HUES6 (cell line): ENCODE results near the gene PCDHGA11.
"Not testable (repeated sequence)": the region's sequence is repeated elsewhere in the genome, so short reads cannot be mapped to it uniquely, and the experiment has no call there.

Experiments
- H3K27ac ChIP-seq: 2 replicates; pipeline ENCODE4 v1.7.0; 2013; ENCODE audit warnings: low read depth, mild to moderate bottlenecking, low read length, inconsistent platforms
- H3K27me3 ChIP-seq: 2 replicates; pipeline ENCODE4 v1.6.1; 2013; ENCODE audit warnings: low read length; ENCODE audit not compliant: control insufficient read depth, insufficient read depth
- H3K36me3 ChIP-seq: 2 replicates; pipeline ENCODE4 v1.6.1; 2013; ENCODE audit warnings: low read length; ENCODE audit not compliant: control insufficient read depth, insufficient read depth
- H3K4me1 ChIP-seq: 2 replicates; pipeline ENCODE4 v1.6.1; 2013; ENCODE audit warnings: low read length; ENCODE audit not compliant: control insufficient read depth, insufficient read depth
- H3K4me3 ChIP-seq: 2 replicates; pipeline ENCODE4 v1.5.1; 2013; ENCODE audit warnings: low read depth, low read length
- H3K9ac ChIP-seq: one replicate; pipeline ENCODE4 v1.6.1; 2013; ENCODE audit warnings: mild to moderate bottlenecking, low read length
- H3K9me3 ChIP-seq: 2 replicates; pipeline ENCODE4 v1.6.1; 2013; ENCODE audit warnings: low read depth, low read length; ENCODE audit not compliant: control insufficient read depth, insufficient read depth

PCDHGA11 gene

DNA sequence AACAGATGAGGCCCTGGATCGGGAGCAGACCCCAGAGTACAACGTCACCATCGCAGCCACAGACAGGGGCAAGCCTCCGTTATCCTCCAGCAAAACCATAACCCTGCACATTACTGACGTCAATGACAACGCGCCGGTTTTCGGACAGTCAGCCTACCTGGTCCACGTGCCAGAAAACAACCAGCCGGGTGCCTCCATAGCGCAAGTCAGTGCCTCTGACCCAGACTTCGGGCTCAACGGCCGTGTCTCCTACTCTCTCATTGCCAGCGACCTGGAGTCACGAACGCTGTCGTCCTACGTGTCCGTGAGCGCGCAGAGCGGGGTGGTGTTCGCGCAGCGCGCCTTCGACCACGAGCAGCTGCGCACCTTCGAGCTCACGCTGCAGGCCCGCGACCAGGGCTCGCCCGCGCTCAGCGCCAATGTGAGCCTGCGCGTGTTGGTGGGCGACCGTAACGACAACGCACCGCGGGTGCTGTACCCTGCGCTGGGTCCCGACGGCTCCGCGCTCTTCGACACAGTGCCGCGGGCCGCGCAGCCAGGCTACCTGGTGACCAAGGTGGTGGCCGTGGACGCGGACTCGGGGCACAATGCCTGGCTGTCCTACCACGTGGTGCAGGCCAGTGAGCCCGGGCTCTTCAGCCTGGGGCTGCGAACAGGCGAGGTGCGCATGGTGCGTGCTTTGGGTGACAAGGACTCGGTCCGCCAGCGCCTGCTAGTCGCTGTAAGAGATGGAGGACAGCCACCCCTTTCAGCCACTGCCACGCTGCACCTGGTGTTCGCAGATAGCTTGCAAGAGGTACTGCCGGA lies 1.6 kb upstream of the PCDHGA11 start:
- Histone ChIP-seq H3K27me3 (peaks cover 22% of the 10 kb centered on the region), H3K27ac (no peak overlapping the region), H3K9ac (no peak overlapping the region), H3K36me3 (peaks cover 3% of the 10 kb centered on the region; the same call in 1 of the 2 replicates), H3K4me3 (no peak overlapping the region), H3K4me1 (no peaks in the 10 kb centered on the region), H3K9me3 (peaks cover 51% of the 10 kb centered on the region)

DNA sequence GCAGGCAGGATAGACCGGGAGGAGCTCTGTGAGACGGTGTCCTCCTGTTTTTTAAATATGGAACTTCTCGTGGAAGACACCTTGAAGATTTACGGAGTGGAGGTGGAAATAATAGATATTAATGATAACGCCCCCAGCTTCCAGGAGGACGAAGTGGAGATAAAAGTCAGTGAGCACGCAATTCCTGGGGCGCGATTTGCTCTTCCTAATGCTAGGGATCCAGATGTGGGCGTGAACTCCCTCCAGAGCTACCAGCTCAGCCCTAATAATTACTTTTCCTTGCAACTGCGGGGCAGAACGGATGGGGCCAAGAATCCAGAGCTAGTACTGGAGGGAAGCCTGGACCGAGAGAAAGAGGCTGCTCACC lies 621 bp downstream of the PCDHGA11 start:
- Histone ChIP-seq H3K36me3 (peaks cover 3% of the 10 kb centered on the region; the same call in 1 of the 2 replicates), H3K9ac (no peak overlapping the region), H3K9me3 (peaks cover 57% of the 10 kb centered on the region), H3K4me1 (no peaks in the 10 kb centered on the region), H3K27me3 (peaks cover 22% of the 10 kb centered on the region), H3K27ac (no peak overlapping the region), H3K4me3 (peak overlapping the region; percentile 68)

DNA sequence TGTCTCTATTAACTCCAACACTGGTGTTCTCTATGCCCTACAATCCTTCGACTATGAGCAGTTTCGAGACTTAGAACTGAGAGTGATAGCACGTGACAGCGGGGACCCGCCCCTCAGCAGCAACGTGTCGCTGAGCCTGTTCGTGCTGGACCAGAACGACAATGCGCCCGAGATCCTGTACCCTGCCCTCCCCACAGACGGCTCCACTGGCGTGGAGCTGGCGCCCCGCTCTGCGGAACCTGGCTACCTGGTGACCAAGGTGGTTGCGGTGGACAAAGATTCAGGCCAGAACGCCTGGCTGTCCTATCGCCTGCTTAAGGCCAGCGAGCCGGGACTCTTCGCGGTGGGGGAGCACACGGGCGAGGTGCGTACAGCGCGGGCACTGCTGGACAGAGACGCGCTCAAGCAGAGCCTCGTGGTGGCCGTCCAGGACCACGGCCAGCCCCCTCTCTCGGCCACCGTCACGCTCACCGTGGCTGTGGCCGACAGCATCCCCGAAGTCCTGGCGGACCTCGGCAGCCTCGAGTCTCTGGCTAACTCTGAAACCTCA lies 2.0 kb downstream of the PCDHGA11 start:
- Histone ChIP-seq H3K36me3 (peaks cover 7% of the 10 kb centered on the region), H3K4me3 (no peak overlapping the region), H3K27ac (no peak overlapping the region), H3K4me1 (no peaks in the 10 kb centered on the region), H3K9ac (no peak overlapping the region), H3K27me3 (peaks cover 22% of the 10 kb centered on the region), H3K9me3 (peaks cover 70% of the 10 kb centered on the region)

DNA sequence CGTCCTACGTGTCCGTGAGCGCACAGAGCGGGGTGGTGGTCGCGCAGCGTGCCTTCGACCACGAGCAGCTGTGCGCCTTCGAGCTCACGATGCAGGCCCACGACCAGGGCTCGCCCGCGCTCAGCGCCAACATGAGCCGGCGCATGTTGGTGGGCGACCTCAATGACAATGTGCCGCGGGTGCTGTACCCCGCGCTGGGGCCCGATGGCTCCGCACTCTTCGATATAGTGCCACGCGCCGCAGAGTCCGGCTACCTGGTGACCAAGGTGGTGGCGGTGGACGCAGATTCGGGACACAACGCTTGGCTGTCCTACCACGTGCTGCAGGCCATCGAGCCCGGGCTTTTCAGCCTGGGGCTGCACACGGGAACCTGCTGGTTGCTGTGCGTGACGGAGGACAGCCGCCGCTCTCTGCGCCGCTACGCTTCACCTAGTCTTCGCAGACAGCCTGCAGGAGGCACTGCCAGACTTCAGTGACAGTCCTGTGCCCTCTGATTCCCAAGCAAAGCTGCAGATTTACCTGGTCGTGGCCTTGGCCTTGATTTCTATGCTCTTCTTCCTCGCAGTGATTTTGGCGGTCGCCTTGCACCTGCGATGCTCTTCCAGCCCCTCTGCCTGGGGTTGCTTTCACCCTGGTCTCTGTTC lies 7.1 kb downstream of the PCDHGA11 start:
- no peaks in the 10 kb centered on the region for H3K27me3 ChIP-seq
- peaks cover 66% of the 10 kb centered on the region for H3K9me3 ChIP-seq
- H3K36me3 ChIP-seq: peaks cover 16% of the 10 kb centered on the region
- no peak overlapping the region for H3K9ac ChIP-seq
- no peak overlapping the region for H3K27ac ChIP-seq
- no peaks in the 10 kb centered on the region for H3K4me1 ChIP-seq
- H3K4me3 ChIP-seq: no peak overlapping the region

DNA sequence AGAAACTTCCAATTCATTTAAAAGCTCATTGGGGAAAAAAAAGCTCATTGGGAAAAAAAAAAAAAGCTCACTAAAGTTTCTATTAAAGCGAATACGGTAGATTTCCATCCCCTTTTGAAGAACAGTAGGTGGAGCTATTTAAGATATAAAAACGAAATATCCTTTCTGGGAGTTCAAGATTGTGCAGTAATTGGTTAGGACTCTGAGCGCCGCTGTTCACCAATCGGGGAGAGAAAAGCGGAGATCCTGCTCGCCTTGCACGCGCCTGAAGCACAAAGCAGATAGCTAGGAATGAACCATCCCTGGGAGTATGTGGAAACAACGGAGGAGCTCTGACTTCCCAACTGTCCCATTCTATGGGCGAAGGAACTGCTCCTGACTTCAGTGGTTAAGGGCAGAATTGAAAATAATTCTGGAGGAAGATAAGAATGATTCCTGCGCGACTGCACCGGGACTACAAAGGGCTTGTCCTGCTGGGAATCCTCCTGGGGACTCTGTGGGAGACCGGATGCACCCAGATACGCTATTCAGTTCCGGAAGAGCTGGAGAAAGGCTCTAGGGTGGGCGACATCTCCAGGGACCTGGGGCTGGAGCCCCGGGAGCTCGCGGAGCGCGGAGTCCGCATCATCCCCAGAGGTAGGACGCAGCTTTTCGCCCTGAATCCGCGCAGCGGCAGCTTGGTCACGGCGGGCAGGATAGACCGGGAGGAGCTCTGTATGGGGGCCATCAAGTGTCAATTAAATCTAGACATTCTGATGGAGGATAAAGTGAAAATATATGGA lies 9.7 kb downstream of the PCDHGA11 start, which contains the start of gene PCDHGA12:
Gene PCDHGA12, plus strand, starts transcription at position 176 of the 782 bp plus-strand sequence. Its CDS starts 253 bp downstream, at position 429.
- H3K36me3 ChIP-seq: peaks cover 16% of the 10 kb centered on the region
- no peak within 1 kb of the TSS for H3K9ac ChIP-seq
- H3K4me1 ChIP-seq: no peaks in the 10 kb centered on the region
- H3K4me3 ChIP-seq: no peak within 1 kb of the TSS
- H3K27ac ChIP-seq: no peak within 1 kb of the TSS
- H3K9me3 ChIP-seq: peaks cover 66% of the 10 kb centered on the region
- no peaks in the 10 kb centered on the region for H3K27me3 ChIP-seq

DNA sequence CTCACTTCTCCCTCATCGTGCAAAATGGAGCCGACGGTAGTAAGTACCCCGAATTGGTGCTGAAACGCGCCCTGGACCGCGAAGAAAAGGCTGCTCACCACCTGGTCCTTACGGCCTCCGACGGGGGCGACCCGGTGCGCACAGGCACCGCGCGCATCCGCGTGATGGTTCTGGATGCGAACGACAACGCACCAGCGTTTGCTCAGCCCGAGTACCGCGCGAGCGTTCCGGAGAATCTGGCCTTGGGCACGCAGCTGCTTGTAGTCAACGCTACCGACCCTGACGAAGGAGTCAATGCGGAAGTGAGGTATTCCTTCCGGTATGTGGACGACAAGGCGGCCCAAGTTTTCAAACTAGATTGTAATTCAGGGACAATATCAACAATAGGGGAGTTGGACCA lies 10.4 kb downstream of the PCDHGA11 start:
- no peak overlapping the region for H3K4me3 ChIP-seq
- H3K27me3 ChIP-seq: no peaks in the 10 kb centered on the region
- H3K9ac ChIP-seq: no peak overlapping the region
- H3K4me1 ChIP-seq: no peaks in the 10 kb centered on the region
- peaks cover 63% of the 10 kb centered on the region for H3K9me3 ChIP-seq
- H3K27ac ChIP-seq: no peak overlapping the region
- H3K36me3 ChIP-seq: peaks cover 16% of the 10 kb centered on the region

DNA sequence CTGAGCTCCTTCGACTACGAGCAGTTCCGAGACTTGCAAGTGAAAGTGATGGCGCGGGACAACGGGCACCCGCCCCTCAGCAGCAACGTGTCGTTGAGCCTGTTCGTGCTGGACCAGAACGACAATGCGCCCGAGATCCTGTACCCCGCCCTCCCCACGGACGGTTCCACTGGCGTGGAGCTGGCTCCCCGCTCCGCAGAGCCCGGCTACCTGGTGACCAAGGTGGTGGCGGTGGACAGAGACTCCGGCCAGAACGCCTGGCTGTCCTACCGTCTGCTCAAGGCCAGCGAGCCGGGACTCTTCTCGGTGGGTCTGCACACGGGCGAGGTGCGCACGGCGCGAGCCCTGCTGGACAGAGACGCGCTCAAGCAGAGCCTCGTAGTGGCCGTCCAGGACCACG lies 11.5 kb downstream of the PCDHGA11 start:
- not testable (repeated sequence) for H3K9ac ChIP-seq, H3K27me3 ChIP-seq, H3K4me1 ChIP-seq, H3K27ac ChIP-seq, H3K4me3 ChIP-seq
- Histone ChIP-seq H3K9me3 (peaks cover 55% of the 10 kb centered on the region), H3K36me3 (peaks cover 16% of the 10 kb centered on the region)

DNA sequence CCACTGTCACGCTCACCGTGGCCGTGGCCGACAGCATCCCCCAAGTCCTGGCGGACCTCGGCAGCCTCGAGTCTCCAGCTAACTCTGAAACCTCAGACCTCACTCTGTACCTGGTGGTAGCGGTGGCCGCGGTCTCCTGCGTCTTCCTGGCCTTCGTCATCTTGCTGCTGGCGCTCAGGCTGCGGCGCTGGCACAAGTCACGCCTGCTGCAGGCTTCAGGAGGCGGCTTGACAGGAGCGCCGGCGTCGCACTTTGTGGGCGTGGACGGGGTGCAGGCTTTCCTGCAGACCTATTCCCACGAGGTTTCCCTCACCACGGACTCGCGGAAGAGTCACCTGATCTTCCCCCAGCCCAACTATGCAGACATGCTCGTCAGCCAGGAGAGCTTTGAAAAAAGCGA lies 11.9 kb downstream of the PCDHGA11 start:
- not testable (repeated sequence) for H3K4me3 ChIP-seq, H3K27ac ChIP-seq, H3K9ac ChIP-seq, H3K27me3 ChIP-seq, H3K4me1 ChIP-seq
- peaks cover 13% of the 10 kb centered on the region for H3K36me3 ChIP-seq
- H3K9me3 ChIP-seq: peaks cover 50% of the 10 kb centered on the region

DNA sequence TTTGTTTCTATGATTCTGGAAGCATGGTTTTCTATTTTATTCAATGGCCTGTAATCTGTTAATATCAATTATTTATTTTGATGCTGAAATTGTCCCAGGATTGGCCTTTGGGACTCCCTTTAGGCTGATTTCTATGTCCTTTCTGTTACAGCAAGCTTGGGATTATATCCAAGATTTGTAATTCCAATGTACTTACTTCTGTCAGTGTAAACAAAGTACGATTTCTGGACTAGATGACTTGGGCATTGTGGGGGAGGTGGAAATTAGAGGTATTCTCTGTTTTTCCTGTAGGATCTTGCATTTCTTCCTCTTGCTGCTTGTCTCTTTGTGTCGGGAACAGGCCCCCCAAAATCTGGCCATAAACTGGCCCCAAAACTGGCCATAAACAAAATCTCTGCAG lies 13.2 kb downstream of the PCDHGA11 start:
- H3K4me1 ChIP-seq: no peaks in the 10 kb centered on the region
- no peak overlapping the region for H3K9ac ChIP-seq
- no peak overlapping the region for H3K4me3 ChIP-seq
- no peaks in the 10 kb centered on the region for H3K27me3 ChIP-seq
- no peak overlapping the region for H3K27ac ChIP-seq
- peaks cover 41% of the 10 kb centered on the region for H3K9me3 ChIP-seq
- peaks cover 9% of the 10 kb centered on the region for H3K36me3 ChIP-seq

DNA sequence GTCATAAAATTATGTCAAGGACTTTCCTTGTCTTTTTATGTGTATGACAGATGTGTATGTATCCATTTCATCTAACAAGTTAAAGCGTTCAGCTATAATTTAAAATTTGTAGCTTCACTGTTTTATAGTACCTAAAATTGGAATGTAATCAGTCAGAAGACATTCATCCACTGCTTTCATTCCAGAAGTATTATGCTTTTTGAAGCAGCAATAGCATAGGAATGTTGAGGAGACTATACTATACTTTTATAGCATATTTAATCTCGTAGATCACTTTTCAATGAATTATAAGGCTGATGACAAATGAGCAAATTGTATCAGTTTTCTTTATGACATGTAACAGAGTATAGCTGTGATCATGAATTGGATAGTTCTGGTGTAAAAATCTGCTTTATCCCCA lies 16.4 kb downstream of the PCDHGA11 start:
- no peaks in the 10 kb centered on the region for H3K27me3 ChIP-seq
- no peaks in the 10 kb centered on the region for H3K36me3 ChIP-seq
- H3K9me3 ChIP-seq: peaks cover 29% of the 10 kb centered on the region
- H3K4me3 ChIP-seq: no peak overlapping the region
- no peak overlapping the region for H3K27ac ChIP-seq
- H3K9ac ChIP-seq: no peak overlapping the region
- no peaks in the 10 kb centered on the region for H3K4me1 ChIP-seq
